Left ventricle myocardium superior (tissue), 1 donor: ENCODE measurements around the gene MC5R. TPM values are rescaled to one million over a fixed set of nuclear protein-coding genes. Genes with fewer than 3 reads are reported as not detected.

Source experiments
- ATAC-seq: fragments of 200-7000 bp; cut with Tn5 transposase; one replicate; pipeline ENCODE4 v1.9.1; 2020; ENCODE audit warnings: mild to moderate bottlenecking, moderate library complexity
- DNase-seq: peaks from one replicate; pipeline ENCODE4 v3.0.0-alpha.2; 2020
- intact Hi-C: fragments of 100-400 bp; cut with micrococcal nuclease; formaldehyde crosslinking; loops from one replicate; pipeline ENCODE4 v1.11.0; 2022
- long read RNA-seq: library from polyadenylated mRNA; unstranded; transcript quantifications from one replicate; pipeline ENCODE4 v2.0.0, GENCODE V29; 2021
- total RNA-seq: library from RNA; stranded (reverse); fragmentation: NEBNext Ultra II Directional; extraction: Animal tissue kit (Norgen Biotek cat#: 25700); gene quantifications from one replicate; pipeline ENCODE4 v1.2.1, GENCODE V29; 2021
- donor health status: DM: no; HTN: yes; CAD: no; lungs with severe emphysema.

Gene MC5R
- not detected for total RNA-seq
- long read RNA-seq = 0 reads

GRCh38 chr18:13823707-13824395 is at the start of gene MC5R:
MC5R (plus strand) TSS chr18:13824149; CDS start chr18:13825766, 1,617 bp downstream.
- peak; percentile 82 for DNase-seq
- peak; percentile 95 for ATAC-seq
- intact Hi-C loops = loop anchor here (10.0 kb wide), 1 partner anchor 261 kb away; no protein-coding TSS in a partner anchor

GRCh38 chr18:13775058-13775457 is 48.9 kb upstream of the MC5R start:
- DNase-seq (no peak), ATAC-seq (no peak)
- intact Hi-C loops = no loop called here

DNA sequence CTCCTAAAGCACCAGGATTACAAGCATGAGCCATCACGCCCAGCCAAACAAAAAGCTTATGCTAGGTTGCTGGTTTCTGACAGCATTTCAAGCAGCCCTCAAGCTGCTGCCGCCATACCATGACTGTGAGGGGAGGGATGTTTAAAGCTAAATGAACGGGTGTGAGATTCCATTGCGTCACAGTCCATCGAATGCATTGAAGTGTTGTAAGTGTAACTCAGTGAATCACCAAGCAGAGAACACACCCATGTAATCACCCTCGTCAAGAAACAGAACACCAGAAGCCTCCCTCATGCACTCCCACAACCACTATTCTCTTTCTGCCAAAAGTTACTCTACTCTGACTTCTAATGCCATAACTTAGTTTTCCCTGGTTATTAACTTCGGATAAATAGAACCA is 32.8 kb upstream of the MC5R start:
- DNase-seq (no peak), ATAC-seq (no peak)
- intact Hi-C loops = no loop called here

DNA sequence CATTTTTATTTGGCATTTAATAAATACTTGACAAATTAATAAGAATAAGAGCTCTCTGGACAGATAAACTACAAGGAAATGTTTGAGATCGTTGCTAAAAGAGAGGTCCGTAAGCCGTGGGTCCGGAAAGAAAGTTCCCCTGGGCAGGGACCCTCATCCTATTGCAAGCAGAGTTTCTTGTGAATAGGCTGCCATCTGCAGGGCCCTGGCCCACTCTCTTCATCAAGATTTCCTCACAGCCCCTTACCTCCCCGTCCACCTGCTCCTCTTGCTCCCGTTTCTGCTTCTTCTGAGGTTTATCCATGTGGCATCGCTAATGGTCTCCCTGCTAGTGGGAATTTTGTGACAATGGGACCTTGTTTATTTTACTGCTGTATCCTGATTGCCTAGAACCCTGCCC is 30.1 kb upstream of the MC5R start:
- no peak for DNase-seq
- ATAC-seq = no peak
- intact Hi-C loops = no loop called here

DNA sequence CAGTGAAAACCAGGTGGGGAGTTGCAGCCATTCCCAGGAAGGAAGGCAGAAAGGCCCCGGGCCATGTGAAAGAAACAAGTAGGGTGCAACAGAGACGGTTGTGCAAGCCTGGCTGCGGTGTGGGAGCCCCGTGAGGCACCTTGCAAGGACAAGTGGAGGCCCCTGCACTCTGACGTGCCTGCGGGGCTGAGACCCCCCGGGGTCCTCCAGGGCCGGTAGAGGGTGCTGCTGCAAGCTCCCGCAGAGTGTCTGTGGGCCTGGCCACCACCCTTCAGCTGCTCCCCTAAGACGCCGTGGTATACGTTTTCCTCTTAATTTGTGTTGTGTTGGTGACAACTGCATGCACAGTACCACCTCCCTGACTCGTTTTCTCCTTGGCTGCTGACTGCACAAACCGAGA is 27.4 kb upstream of the MC5R start:
- DNase-seq = no peak
- intact Hi-C loops = no loop called here

GRCh38 chr18:13797157-13797611 is 26.8 kb upstream of the MC5R start:
- no peak for DNase-seq
- no peak for ATAC-seq
- intact Hi-C loops = no loop called here

More for the DNA sequence above, 27.4 kb upstream of the MC5R start:
- no peak for ATAC-seq

DNA sequence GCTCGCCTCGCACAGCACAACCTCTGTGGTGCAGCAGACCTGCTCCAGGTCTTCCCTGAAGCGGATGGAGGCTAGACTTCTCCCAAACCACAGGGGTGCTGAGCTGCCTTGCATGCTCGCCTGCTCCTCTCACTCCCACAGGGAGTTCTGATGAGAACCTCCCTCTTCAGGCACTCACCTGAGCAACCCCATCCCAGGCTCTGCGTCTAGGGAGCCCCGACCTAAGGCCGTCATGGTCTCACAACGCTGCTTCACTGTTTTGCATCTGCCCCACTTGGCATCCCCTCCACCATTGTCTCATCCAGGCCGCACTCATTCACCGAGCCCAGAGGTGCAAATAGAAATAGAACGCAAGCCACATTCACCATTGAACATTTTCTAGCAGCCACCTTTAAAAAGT is 24.6 kb upstream of the MC5R start:
- ATAC-seq (no peak), DNase-seq (no peak)
- intact Hi-C loops = no loop called here

GRCh38 chr18:13800505-13801259 is 23.3 kb upstream of the MC5R start:
- peak; percentile 98 for ATAC-seq
- intact Hi-C loops = no loop called here
- peak; percentile 79 for DNase-seq

- intact Hi-C loops = no loop called here
- no peak for ATAC-seq
These were observed 22.7 kb upstream of the MC5R start for GRCh38 chr18:13801260-13801601.

DNA sequence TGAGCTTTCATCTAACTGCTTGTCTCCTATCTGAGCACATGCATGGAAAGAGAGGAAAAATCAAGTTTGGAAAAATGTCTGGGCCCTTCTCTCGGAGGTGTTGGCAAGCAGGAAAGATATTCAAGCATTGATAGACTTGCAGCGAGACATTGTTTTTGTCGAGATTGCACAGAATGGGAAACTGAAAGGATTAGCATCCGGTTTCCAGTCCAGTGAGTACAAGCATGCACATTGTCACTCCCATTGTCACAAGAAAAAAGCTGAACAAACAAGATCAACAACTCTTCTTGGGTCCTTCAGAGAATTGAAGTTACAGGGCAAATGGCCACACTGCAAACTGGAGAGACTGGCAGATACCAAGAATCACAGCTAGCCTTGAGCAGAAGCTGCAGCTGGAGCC is 19.6 kb upstream of the MC5R start:
- DNase-seq (no peak), ATAC-seq (no peak)
- intact Hi-C loops = no loop called here

More at GRCh38 chr18:13801260-13801601, 22.7 kb upstream of the MC5R start:
- DNase-seq = no peak

- DNase-seq = no peak
- intact Hi-C loops = no loop called here
- ATAC-seq = no peak
These were observed 15.5 kb upstream of the MC5R start for GRCh38 chr18:13808294-13809042.

GRCh38 chr18:13809043-13809430 is 14.9 kb upstream of the MC5R start:
- ATAC-seq = no peak
- intact Hi-C loops = no loop called here
- no peak for DNase-seq

DNA sequence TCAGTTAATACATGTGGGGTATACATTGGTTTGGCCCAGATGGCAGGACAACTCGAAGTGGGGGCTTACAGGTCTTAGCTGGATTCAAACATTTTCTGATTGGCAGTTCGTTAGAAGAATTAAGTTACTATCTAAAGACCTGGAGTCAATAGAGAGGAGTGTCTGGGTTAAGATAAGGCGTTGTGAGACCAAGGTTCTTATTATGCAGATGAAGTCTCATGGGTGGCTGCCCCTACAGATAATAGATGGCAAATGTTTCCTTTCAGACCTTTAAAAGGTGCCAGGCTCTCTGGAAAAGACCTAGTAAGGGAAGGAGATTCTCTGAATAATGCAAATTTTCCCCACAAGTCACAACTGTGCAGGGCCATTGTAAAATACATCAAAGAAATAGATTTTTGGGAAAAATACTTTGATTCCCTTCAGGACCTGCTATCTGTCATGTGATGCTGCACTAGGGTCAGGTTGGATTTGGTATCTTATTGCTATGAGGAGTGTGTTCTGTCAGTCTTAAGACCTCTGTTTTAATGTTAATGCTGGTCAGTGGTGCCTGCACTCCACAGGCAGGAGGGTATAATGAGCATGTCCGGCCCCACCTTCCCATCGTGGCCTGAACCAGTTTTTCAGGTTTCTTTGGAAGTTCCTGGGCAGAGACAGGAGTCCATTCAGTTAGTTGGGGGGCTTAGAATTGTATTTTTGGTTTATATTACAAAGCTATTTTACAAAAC is 14.3 kb upstream of the MC5R start:
- ATAC-seq = no peak
- intact Hi-C loops = no loop called here
- no peak for DNase-seq

DNA sequence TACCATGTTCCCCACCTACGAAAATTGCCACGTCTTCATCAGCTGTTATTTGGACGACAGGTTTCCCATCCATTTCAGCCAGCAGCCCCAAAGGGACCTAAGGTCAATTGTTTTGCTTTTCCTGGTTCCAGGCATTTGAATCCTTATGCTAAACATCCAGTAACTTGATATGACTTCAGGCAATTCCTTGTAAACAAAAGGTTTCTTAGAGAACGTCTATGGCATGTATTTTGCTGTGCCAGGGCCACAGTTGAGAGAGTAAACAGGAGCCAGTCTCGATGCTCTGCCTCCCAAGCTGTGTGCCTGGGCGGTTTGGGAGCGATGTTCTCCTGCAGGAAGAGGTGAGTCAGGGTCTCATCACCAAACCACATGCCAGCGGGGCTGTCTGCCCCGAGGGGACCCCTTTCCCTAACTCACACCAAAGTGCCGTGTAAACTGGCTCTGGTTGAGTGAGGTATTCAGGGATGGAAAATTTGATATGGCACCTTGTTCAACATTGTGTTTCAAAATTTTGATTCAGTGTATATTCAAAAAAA is 12.9 kb upstream of the MC5R start:
- DNase-seq (no peak), ATAC-seq (no peak)
- intact Hi-C loops = no loop called here

GRCh38 chr18:13811993-13812392 is 12.0 kb upstream of the MC5R start:
- intact Hi-C loops = no loop called here
- ATAC-seq = no peak
- no peak for DNase-seq

GRCh38 chr18:13813271-13813849 is 10.6 kb upstream of the MC5R start:
- DNase-seq (peak; percentile 42), ATAC-seq (peak; percentile 86)
- intact Hi-C loops = no loop called here

- ATAC-seq (no peak), DNase-seq (no peak)
- intact Hi-C loops = loop anchor here (10.0 kb wide), 1 partner anchor 259 kb away; no protein-coding TSS in a partner anchor
These were observed 2.3 kb downstream of the MC5R start for GRCh38 chr18:13826209-13826608.

GRCh38 chr18:13831864-13832508 is 8.0 kb downstream of the MC5R start:
- no peak for ATAC-seq
- intact Hi-C loops = no loop called here
- no peak for DNase-seq
